GM12878 (cell line): ENCODE data around the gene UNC5B. TPM values are rescaled to one million over a fixed set of nuclear protein-coding genes. Genes with fewer than 3 reads are reported as not detected.

Experiments
- CEBPB ChIP-seq, 2 experiments: fragments of 150-350 bp in 1 of 2; IDR thresholded peaks; 2 replicates each; pipeline ENCODE4 v1.6.1; 2012 to 2014; ENCODE audit warnings: low read depth in 2 of 2, low read length in 2 of 2, borderline replicate concordance in 1 of 2, inconsistent platforms in 1 of 2
- CHD2 ChIP-seq: IDR thresholded peaks from 2 replicates; pipeline ENCODE4 v1.6.1; 2011; ENCODE audit warnings: low read depth, low read length, improper control_type of control experiment, borderline replicate concordance
- CUX1 ChIP-seq: IDR thresholded peaks from 2 replicates; pipeline ENCODE4 v1.6.1; 2012; ENCODE audit warnings: improper control_type of control experiment, low read depth, low read length; ENCODE audit not compliant: insufficient replicate concordance
- GATAD2B ChIP-seq: fragments of 450-650 bp; conservative IDR thresholded peaks from 2 replicates; pipeline ENCODE4 v1.6.1; 2017; ENCODE audit warnings: low read depth, mild to moderate bottlenecking, moderate library complexity
- KLF5 ChIP-seq: fragments of 450-650 bp; IDR thresholded peaks from 2 replicates; pipeline ENCODE4 v1.6.1; 2014; ENCODE audit warnings: mild to moderate bottlenecking; ENCODE audit not compliant: partially characterized antibody
- PAX8 ChIP-seq: fragments of 450-650 bp; IDR thresholded peaks from 2 replicates; pipeline ENCODE4 v1.6.1; 2017; ENCODE audit warnings: mild to moderate bottlenecking, moderate library complexity
- SUZ12 ChIP-seq: fragments of 200-600 bp; sonication (generic); IDR thresholded peaks from one replicate; pipeline ENCODE4 v1.6.1; 2018; ENCODE audit warnings: antibody characterized with exemption, mild to moderate bottlenecking; ENCODE audit not compliant: unreplicated experiment
- polyA plus RNA-seq, 11 experiments: library from polyadenylated mRNA; depleted of rRNA in 4 of 11; unstranded in 6 of 11; stranded (reverse) in 5 of 11; fragments of >200 nt; fragmentation: Nextera tagmentation in 4 of 11; fragmentation: Illumina TruSeq in 1 of 11; extraction: Ambion mirVana in 4 of 11; extraction: Trizol in 1 of 11; gene quantifications; 1 replicate in 1 of 11; 2 replicates in 10 of 11; pipeline versions ENCODE4 v1.2.1 to v1.2.3, GENCODE V29; 2011 to 2016; ENCODE audit warnings: inconsistent platforms in 2 of 11, missing spikeins in 2 of 11, low read depth in 1 of 11
- total RNA-seq, 4 experiments: library from RNA; depleted of rRNA in 3 of 4; stranded (reverse); fragments of >200 nt in 3 of 4; fragmentation: Illumina TruSeq in 1 of 4; extraction: Trizol in 1 of 4; gene quantifications; 2 replicates each; pipeline versions ENCODE4 v1.2.1 to v1.2.3, GENCODE V29; 2013 to 2021

The UNC5B gene
- total and polyA plus RNA-seq, 10 of the 15 experiments (the other 5 are each of a cell fraction or from before 2014, with no cell fraction given), result 0.03 to 0.08 TPM; not detected in 8

GRCh38 chr10:71343392-71343773 is 131.0 kb downstream of the UNC5B start (continued):
- TF ChIP-seq CUX1 (no peak), CEBPB (IDR thresholded peaks at IDR 0.05; ENCODE audit: borderline replicate concordance in 1 of 2, low read depth in 2 of 2, low read length in 2 of 2) (no peak), CHD2 (no peak), KLF5 (no peak), SUZ12 (no peak), PAX8 (no peak), GATAD2B (no peak)
